CD4-positive, alpha-beta memory T cell (primary cell): ENCODE measurements around the gene PUS10. TPM values are rescaled to one million over a fixed set of nuclear protein-coding genes. Genes with fewer than 3 reads are reported as not detected.

Experiments
- CTCF ChIA-PET: fragments of 350-600 bp; sonication (Branson Sonifier 250); formaldehyde crosslinking; loops from one replicate; lab custom pipeline; 2021; ENCODE audit warnings: inconsistent platforms; ENCODE audit not compliant: partially characterized antibody; lab: Charles Lee
- POLR2A ChIA-PET: fragments of 350-600 bp; sonication (Branson Sonifier 250); formaldehyde crosslinking; loops from one replicate; lab custom pipeline; 2021; ENCODE audit not compliant: partially characterized antibody; lab: Charles Lee
- DNase-seq, 5 donors: peaks; one replicate each; pipeline versions ENCODE4 v3.0.0 to v3.0.0-alpha.2; 2020 to 2022; ENCODE audit warnings: mixed read lengths in 1 of 5
- H3K27ac ChIP-seq: one replicate; pipeline ENCODE4 v1.7.0; 2013; ENCODE audit warnings: low read depth, low read length
- H3K27me3 ChIP-seq: 2 replicates; pipeline ENCODE4 v1.7.0; 2013; ENCODE audit warnings: mild to moderate bottlenecking, low read length, moderate library complexity; ENCODE audit not compliant: insufficient read depth
- H3K36me3 ChIP-seq: 2 replicates; pipeline ENCODE4 v1.7.0; 2013; ENCODE audit warnings: mild to moderate bottlenecking, low read length, moderate library complexity; ENCODE audit not compliant: insufficient read depth
- H3K4me1 ChIP-seq: 2 replicates; pipeline ENCODE4 v1.7.0; 2013; ENCODE audit warnings: mild to moderate bottlenecking, low read length, moderate library complexity; ENCODE audit not compliant: insufficient read depth
- H3K4me3 ChIP-seq, 2 donors: one replicate each; pipeline ENCODE4 v1.7.0; 2013; ENCODE audit warnings: low read length in 2 of 2, mild to moderate bottlenecking in 1 of 2
- H3K9me3 ChIP-seq, 2 donors: one replicate each; pipeline ENCODE4 v1.7.0; 2013; ENCODE audit warnings: low read length in 2 of 2, control low read depth in 1 of 2; ENCODE audit not compliant: control insufficient read depth in 1 of 2
- H3K27ac Mint-ChIP-seq, 7 donors: one replicate each; pipeline ENCODE4 v1.8.0; 2020 to 2021; ENCODE audit warnings: mixed read lengths in 7 of 7, mild to moderate bottlenecking in 6 of 7, inconsistent platforms in 3 of 7, moderate library complexity in 3 of 7
- H3K27me3 Mint-ChIP-seq, 2 donors: one replicate each; pipeline ENCODE4 v1.8.0; 2020 to 2021; ENCODE audit warnings: mixed read lengths in 2 of 2
- H3K36me3 Mint-ChIP-seq, 2 donors: one replicate each; pipeline ENCODE4 v1.8.0; 2020 to 2021; ENCODE audit warnings: mixed read lengths in 2 of 2, inconsistent platforms in 1 of 2, mild to moderate bottlenecking in 1 of 2
- H3K4me1 Mint-ChIP-seq, 4 donors: one replicate each; pipeline ENCODE4 v1.8.0; 2020 to 2021; ENCODE audit warnings: mixed read lengths in 4 of 4, mild to moderate bottlenecking in 1 of 4
- H3K4me3 Mint-ChIP-seq, 8 donors: one replicate each; pipeline ENCODE4 v1.8.0; 2020 to 2021; ENCODE audit warnings: mixed read lengths in 8 of 8, mild to moderate bottlenecking in 7 of 8, moderate library complexity in 6 of 8, inconsistent platforms in 3 of 8
- H3K9me3 Mint-ChIP-seq, 8 donors: one replicate each; pipeline ENCODE4 v1.8.0; 2020 to 2021; ENCODE audit warnings: mixed read lengths in 8 of 8, mild to moderate bottlenecking in 5 of 8, inconsistent platforms in 3 of 8, moderate library complexity in 1 of 8
- intact Hi-C: fragments of 100-400 bp; cut with micrococcal nuclease; formaldehyde crosslinking; loops from one replicate; pipeline ENCODE4 v1.15.1; 2023
- polyA plus RNA-seq, 2 donors: library from polyadenylated mRNA; unstranded; fragments of 300-500 nt; fragmentation: Illumina TruSeq; gene quantifications; one replicate each; pipeline ENCODE4 v1.2.3, GENCODE V29; 2021
- total RNA-seq, 2 experiments: library from RNA; stranded (reverse); gene quantifications; one replicate each; pipeline ENCODE4 v1.2.3, GENCODE V29; 2021

The PUS10 gene
- total and polyA plus RNA-seq, 4 experiments from 2014 or later, result 3.4 to 8.0 (median 5.6) TPM

- H3K27ac Mint-ChIP-seq, result peak overlapping the region; percentile 67 to 92 (median 89)
- Histone ChIP-seq H3K4me1 (peaks cover 41% of the 10 kb centered on the region), H3K9me3 (no peaks in the 10 kb centered on the region), H3K27me3 (no peaks in the 10 kb centered on the region), H3K36me3 (no peaks in the 10 kb centered on the region), H3K4me3 (no peak overlapping the region), H3K27ac (peak overlapping the region; percentile 34)
- peak overlapping the region in 7 of 8 donors; percentile 2 to 77 (median 63) for H3K4me3 Mint-ChIP-seq
- H3K4me1 Mint-ChIP-seq, result peaks cover 24 to 40% (median 32%) of the 10 kb centered on the region in 4 donors
- ChIA-PET POLR2A (interaction anchor here (0.6 to 3.7 kb wide), 15 partner anchors 9 to 572 kb away, joined by 3 to 18 read pairs (median 4); partner anchors contain the start of genes PAPOLG, PEX13, PUS10 and REL), CTCF (interaction anchor here (0.5 to 2.1 kb wide), 15 partner anchors 11 to 924 kb away, joined by 3 to 7 read pairs (median 4); partner anchors contain the start of gene REL)
- DNase-seq, result peak in 4 of 5 donors; percentile 52 to 65 (median 61)
- H3K36me3 Mint-ChIP-seq, result peaks cover 0 to 4% of the 10 kb centered on the region in 2 donors
- intact Hi-C loops, result no loop called here
- H3K9me3 Mint-ChIP-seq, result peaks cover 0 to 6% (median 1%) of the 10 kb centered on the region in 8 donors
- no peaks in the 10 kb centered on the region for H3K27me3 Mint-ChIP-seq
Observed at GRCh38 chr2:60964651-60965498, 53.2 kb downstream of the PUS10 start.

DNA sequence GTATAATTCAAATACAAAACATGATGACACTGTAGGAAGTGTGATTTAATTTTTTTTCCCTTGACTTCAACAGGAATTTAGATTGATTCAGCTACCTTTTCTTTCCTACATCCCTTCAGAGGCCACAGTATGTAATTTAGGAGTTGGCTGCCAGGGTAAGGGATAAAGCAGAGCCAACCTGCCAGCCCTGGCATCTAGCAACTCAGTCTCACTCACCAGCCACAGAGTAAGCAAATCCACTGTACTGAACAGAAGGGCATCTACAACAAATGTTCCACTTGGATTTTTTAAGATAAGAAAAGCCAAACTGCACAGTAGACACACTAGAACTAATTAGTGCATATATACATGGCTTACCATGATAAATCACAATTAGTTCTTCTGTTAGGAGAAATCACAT, 54.9 kb downstream of the PUS10 start:
- DNase-seq, result no peak
- Mint-ChIP-seq H3K9me3 (peaks cover 0 to 6% (median 1%) of the 10 kb centered on the region in 8 donors), H3K27ac (peak overlapping the region in 6 of 7 donors; percentile 27 to 79 (median 56)), H3K4me3 (no peak overlapping the region), H3K36me3 (peaks cover 0 to 7% of the 10 kb centered on the region in 2 donors), H3K4me1 (peaks cover 24 to 40% (median 31%) of the 10 kb centered on the region in 4 donors), H3K27me3 (no peaks in the 10 kb centered on the region)
- POLR2A ChIA-PET, result interaction anchor here (1.3 to 3.7 kb wide), 4 partner anchors 8 to 207 kb away, joined by 4 to 12 read pairs (median 5); partner anchors contain the start of gene PAPOLG
- H3K27me3 ChIP-seq, result no peaks in the 10 kb centered on the region
- peaks cover 41% of the 10 kb centered on the region for H3K4me1 ChIP-seq
- H3K4me3 ChIP-seq, result no peak overlapping the region
- H3K27ac ChIP-seq, result no peak overlapping the region
- CTCF ChIA-PET, result interaction anchor here (1.1 kb wide), 1 partner anchor 12 kb away, joined by 3 read pairs; no protein-coding TSS in a partner anchor
- no peaks in the 10 kb centered on the region for H3K9me3 ChIP-seq
- intact Hi-C loops, result no loop called here
- no peaks in the 10 kb centered on the region for H3K36me3 ChIP-seq

DNA sequence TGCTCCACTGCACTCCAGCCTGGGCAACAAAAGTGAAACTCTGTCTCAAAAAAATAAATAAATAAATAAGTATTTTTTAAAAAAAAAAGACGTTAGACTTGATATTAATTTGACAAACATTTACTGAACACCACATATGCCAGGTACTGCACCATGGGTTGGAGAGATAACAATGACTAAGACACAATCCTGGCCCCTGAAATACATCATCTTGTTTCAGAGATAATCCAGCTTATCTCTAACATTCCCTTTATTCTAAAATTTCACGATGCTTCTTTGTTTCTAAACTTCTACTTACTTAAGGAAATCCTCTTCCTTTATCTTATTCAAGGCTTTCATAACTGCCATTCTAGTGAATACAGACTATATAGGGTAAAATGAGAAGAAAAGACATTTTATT, 55.5 kb downstream of the PUS10 start:
- peaks cover 24 to 37% (median 30%) of the 10 kb centered on the region in 4 donors for H3K4me1 Mint-ChIP-seq
- H3K27ac Mint-ChIP-seq, result peak overlapping the region in 2 of 7 donors; percentile 23 to 79
- H3K4me3 Mint-ChIP-seq, result no peak overlapping the region
- Histone ChIP-seq H3K27ac (no peak overlapping the region), H3K36me3 (no peaks in the 10 kb centered on the region), H3K4me1 (peaks cover 35% of the 10 kb centered on the region), H3K4me3 (no peak overlapping the region), H3K27me3 (no peaks in the 10 kb centered on the region), H3K9me3 (no peaks in the 10 kb centered on the region)
- DNase-seq, result no peak
- H3K27me3 Mint-ChIP-seq, result no peaks in the 10 kb centered on the region
- H3K36me3 Mint-ChIP-seq, result peaks cover 0 to 7% of the 10 kb centered on the region in 2 donors
- CTCF ChIA-PET, result no interaction called here
- intact Hi-C loops, result no loop called here
- POLR2A ChIA-PET, result interaction anchor here (1.4 kb wide), 1 partner anchor 80 kb away, joined by 4 read pairs; no protein-coding TSS in a partner anchor
- peaks cover 0 to 6% (median 1%) of the 10 kb centered on the region in 8 donors for H3K9me3 Mint-ChIP-seq

GRCh38 chr2:60961457-60961856, 56.6 kb downstream of the PUS10 start:
- H3K4me3 ChIP-seq, result no peak overlapping the region
- intact Hi-C loops, result no loop called here
- H3K36me3 Mint-ChIP-seq, result peaks cover 4 to 7% of the 10 kb centered on the region in 2 donors
- no peak overlapping the region for H3K4me3 Mint-ChIP-seq
- peaks cover 17 to 31% (median 22%) of the 10 kb centered on the region in 4 donors for H3K4me1 Mint-ChIP-seq
- no peak overlapping the region for H3K27ac ChIP-seq
- H3K27ac Mint-ChIP-seq, result no peak overlapping the region
- H3K27me3 Mint-ChIP-seq, result no peaks in the 10 kb centered on the region
- H3K27me3 ChIP-seq, result no peaks in the 10 kb centered on the region
- peaks cover 25% of the 10 kb centered on the region for H3K4me1 ChIP-seq
- DNase-seq, result no peak
- H3K9me3 ChIP-seq, result no peaks in the 10 kb centered on the region
- POLR2A ChIA-PET, result no interaction called here
- peaks cover 0 to 6% (median 1%) of the 10 kb centered on the region in 8 donors for H3K9me3 Mint-ChIP-seq
- CTCF ChIA-PET, result no interaction called here
- H3K36me3 ChIP-seq, result no peaks in the 10 kb centered on the region

DNA sequence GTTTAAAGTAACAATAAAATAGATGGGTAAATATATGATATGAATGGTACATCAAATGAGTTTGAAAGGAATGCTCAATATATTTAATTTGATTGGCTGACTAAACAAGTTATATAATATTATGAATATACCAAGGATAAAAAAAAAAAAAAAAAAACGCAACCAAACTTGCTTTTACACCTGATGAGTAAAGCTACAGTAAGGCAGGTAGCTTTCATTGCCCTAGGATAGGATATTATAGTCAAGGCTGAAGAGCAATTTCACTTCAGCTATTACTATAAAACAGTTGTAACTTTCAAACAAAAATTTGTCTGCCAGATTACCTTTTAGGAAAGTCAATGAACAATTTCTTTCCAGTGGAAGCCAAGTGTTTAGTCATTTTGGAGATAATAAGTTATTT, 57.3 kb downstream of the PUS10 start:
- Mint-ChIP-seq H3K27ac (no peak overlapping the region), H3K36me3 (peaks cover 4 to 10% of the 10 kb centered on the region in 2 donors), H3K9me3 (peaks cover 0 to 6% (median 1%) of the 10 kb centered on the region in 8 donors), H3K4me1 (peaks cover 13 to 24% (median 17%) of the 10 kb centered on the region in 4 donors), H3K4me3 (no peak overlapping the region), H3K27me3 (no peaks in the 10 kb centered on the region)
- Histone ChIP-seq H3K27me3 (no peaks in the 10 kb centered on the region), H3K4me1 (peaks cover 17% of the 10 kb centered on the region), H3K36me3 (no peaks in the 10 kb centered on the region), H3K9me3 (no peaks in the 10 kb centered on the region), H3K27ac (no peak overlapping the region), H3K4me3 (no peak overlapping the region)
- ChIA-PET POLR2A (no interaction called here), CTCF (no interaction called here)
- DNase-seq, result no peak
- intact Hi-C loops, result no loop called here

GRCh38 chr2:60959501-60959900, 58.6 kb downstream of the PUS10 start:
- H3K9me3 Mint-ChIP-seq, result peaks cover 0 to 4% (median 0%) of the 10 kb centered on the region in 8 donors
- DNase-seq, result no peak
- Histone ChIP-seq H3K4me1 (peaks cover 5% of the 10 kb centered on the region), H3K36me3 (no peaks in the 10 kb centered on the region), H3K27me3 (no peaks in the 10 kb centered on the region), H3K4me3 (no peak overlapping the region), H3K9me3 (no peaks in the 10 kb centered on the region), H3K27ac (no peak overlapping the region)
- peak overlapping the region in 1 of 7 donors; percentile 60 for H3K27ac Mint-ChIP-seq
- H3K4me1 Mint-ChIP-seq, result peaks cover 4 to 13% (median 6%) of the 10 kb centered on the region in 4 donors
- peaks cover 7 to 11% of the 10 kb centered on the region in 2 donors for H3K36me3 Mint-ChIP-seq
- intact Hi-C loops, result no loop called here
- ChIA-PET CTCF (no interaction called here), POLR2A (no interaction called here)
- H3K4me3 Mint-ChIP-seq, result no peak overlapping the region
- no peaks in the 10 kb centered on the region for H3K27me3 Mint-ChIP-seq

DNA sequence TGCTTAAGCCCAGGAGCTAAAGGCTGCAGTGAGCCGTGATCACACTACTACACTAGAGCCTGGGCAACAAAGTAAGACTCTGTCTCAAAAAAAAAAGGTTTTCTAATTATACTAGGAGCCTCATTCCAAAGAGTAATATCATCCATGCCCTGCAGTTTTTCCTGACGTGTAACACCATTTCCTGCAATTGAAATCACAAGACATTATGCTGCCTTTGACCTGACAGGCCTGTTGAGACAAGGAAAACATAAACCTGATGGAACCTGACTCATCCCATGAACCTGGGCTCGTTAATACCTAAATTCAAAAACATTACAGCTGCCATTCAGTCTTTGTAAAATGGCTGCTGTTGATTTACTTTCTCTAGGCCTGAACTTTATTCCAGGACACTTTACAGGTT, 59.3 kb downstream of the PUS10 start:
- Mint-ChIP-seq H3K4me1 (peaks cover 0 to 6% (median 1%) of the 10 kb centered on the region in 4 donors), H3K27me3 (no peaks in the 10 kb centered on the region), H3K36me3 (peaks cover 11 to 16% of the 10 kb centered on the region in 2 donors), H3K4me3 (no peak overlapping the region), H3K9me3 (no peaks in the 10 kb centered on the region), H3K27ac (no peak overlapping the region)
- Histone ChIP-seq H3K27me3 (no peaks in the 10 kb centered on the region), H3K4me3 (no peak overlapping the region), H3K27ac (no peak overlapping the region), H3K9me3 (no peaks in the 10 kb centered on the region), H3K36me3 (no peaks in the 10 kb centered on the region), H3K4me1 (no peaks in the 10 kb centered on the region)
- DNase-seq, result no peak
- ChIA-PET CTCF (no interaction called here), POLR2A (interaction anchor here (0.9 kb wide), 1 partner anchor 11 kb away, joined by 3 read pairs; no protein-coding TSS in a partner anchor)
- intact Hi-C loops, result no loop called here
